Left ventricle myocardium superior (tissue), 1 donor: ENCODE measurements around the gene RICTOR. TPM values are rescaled to one million over a fixed set of nuclear protein-coding genes. Genes with fewer than 3 reads are reported as not detected.
"Not testable (repeated sequence)": the region's sequence is repeated elsewhere in the genome, so short reads cannot be mapped to it uniquely, and the experiment has no call there.

Source experiments
- ATAC-seq: fragments of 200-7000 bp; cut with Tn5 transposase; one replicate; pipeline ENCODE4 v1.9.1; 2020; ENCODE audit warnings: mild to moderate bottlenecking, moderate library complexity
- DNase-seq: peaks from one replicate; pipeline ENCODE4 v3.0.0-alpha.2; 2020
- intact Hi-C: fragments of 100-400 bp; cut with micrococcal nuclease; formaldehyde crosslinking; loops from one replicate; pipeline ENCODE4 v1.11.0; 2022
- total RNA-seq: library from RNA; stranded (reverse); fragmentation: NEBNext Ultra II Directional; extraction: Animal tissue kit (Norgen Biotek cat#: 25700); gene quantifications from one replicate; pipeline ENCODE4 v1.2.1, GENCODE V29; 2021
- donor health status: DM: no; HTN: yes; CAD: no; lungs with severe emphysema.

RICTOR gene
- total RNA-seq, 1 donor from 2014 or later, result 27.5 TPM

GRCh38 chr5:38989974-38990719 is 84.1 kb downstream of the RICTOR start:
- intact Hi-C loops, DNase-seq, ATAC-seq: not testable (repeated sequence)

GRCh38 chr5:38985909-38986452 is 88.2 kb downstream of the RICTOR start:
- ATAC-seq (no peak), DNase-seq (no peak)
- intact Hi-C loops, result no loop called here

DNA sequence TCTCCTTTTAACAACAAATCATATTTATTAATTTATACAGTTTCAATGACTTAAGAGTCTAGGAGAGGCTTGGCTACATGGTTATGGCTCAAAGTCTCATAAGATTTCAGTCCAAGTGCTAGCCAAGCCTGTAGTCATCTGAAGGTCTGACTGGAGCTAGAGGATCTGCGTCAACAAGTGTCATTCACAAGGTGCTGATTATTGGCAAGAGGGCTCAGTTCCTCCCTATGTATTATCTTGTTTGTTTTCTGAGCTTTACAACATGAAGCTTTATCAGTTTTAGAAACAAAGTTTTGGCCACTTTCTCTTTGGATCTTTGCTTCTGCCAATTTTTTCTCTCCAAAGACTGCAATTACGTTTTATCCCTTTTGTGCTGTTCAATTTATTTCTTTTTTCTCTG is 94.7 kb downstream of the RICTOR start:
- intact Hi-C loops, result no loop called here
- DNase-seq (no peak), ATAC-seq (no peak)

GRCh38 chr5:38978036-38978435 is 96.2 kb downstream of the RICTOR start:
- intact Hi-C loops, result no loop called here
- DNase-seq (no peak), ATAC-seq (no peak)

DNA sequence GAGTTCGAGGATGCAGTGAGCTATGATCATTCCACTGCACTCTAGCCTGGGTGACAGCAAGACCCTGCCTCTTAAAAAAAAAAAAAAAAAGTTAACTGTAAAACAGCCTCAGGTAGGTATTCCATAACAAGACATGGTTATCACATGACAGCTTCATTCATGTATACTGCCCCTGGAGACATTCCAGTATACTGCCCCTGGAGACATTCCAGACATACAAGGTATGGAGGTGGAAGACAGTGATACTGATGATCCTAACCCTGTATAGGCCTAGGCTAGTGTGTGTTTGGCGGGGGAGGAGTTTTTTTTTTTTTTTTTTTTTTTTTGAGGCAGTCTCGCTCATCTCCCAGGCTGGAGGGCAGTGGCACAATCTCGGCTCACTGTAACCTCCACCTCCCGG is 105.5 kb downstream of the RICTOR start:
- ATAC-seq, result no peak
- DNase-seq, result no peak
- intact Hi-C loops, result no loop called here

GRCh38 chr5:38961691-38962090 is 112.5 kb downstream of the RICTOR start:
- DNase-seq (no peak), ATAC-seq (no peak)
- intact Hi-C loops, result no loop called here

- DNase-seq, result no peak
- intact Hi-C loops, result no loop called here
- ATAC-seq, result no peak
Observed at GRCh38 chr5:38953426-38954012, 120.7 kb downstream of the RICTOR start.

- intact Hi-C loops, result no loop called here
- no peak for DNase-seq
- no peak for ATAC-seq
Observed at GRCh38 chr5:38948501-38948900, 125.7 kb downstream of the RICTOR start.

GRCh38 chr5:38944282-38944681 is 129.9 kb downstream of the RICTOR start:
- intact Hi-C loops, result no loop called here
- DNase-seq (no peak), ATAC-seq (no peak)

- no peak for DNase-seq
- intact Hi-C loops, result no loop called here
- ATAC-seq, result no peak
Observed at GRCh38 chr5:38941912-38942311, 132.3 kb downstream of the RICTOR start.

GRCh38 chr5:38940230-38940858 is 133.9 kb downstream of the RICTOR start:
- ATAC-seq (no peak), DNase-seq (no peak)
- intact Hi-C loops, result no loop called here

- DNase-seq (no peak), ATAC-seq (no peak)
- intact Hi-C loops, result no loop called here
Observed at GRCh38 chr5:38938973-38939372, 135.2 kb downstream of the RICTOR start.

DNA sequence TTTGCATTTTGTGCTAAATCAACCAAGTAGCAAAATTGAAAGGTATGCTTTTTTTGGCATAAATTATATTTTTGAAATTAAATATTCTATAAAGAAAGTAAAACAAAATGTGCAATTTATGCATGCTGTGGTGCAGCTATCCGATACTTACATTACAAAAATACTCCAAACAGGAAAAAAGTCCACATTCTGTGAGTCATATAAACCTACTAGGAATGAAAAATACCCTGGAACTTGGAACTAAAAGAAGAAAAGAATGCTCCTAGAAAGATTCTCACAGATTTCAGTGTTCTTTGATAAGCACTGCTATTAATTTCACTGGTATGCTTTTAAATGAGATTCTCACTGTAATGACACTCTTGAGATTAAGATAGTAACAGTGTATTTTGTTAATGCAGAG is 135.8 kb downstream of the RICTOR start:
- intact Hi-C loops, result no loop called here
- DNase-seq (no peak), ATAC-seq (no peak)

DNA sequence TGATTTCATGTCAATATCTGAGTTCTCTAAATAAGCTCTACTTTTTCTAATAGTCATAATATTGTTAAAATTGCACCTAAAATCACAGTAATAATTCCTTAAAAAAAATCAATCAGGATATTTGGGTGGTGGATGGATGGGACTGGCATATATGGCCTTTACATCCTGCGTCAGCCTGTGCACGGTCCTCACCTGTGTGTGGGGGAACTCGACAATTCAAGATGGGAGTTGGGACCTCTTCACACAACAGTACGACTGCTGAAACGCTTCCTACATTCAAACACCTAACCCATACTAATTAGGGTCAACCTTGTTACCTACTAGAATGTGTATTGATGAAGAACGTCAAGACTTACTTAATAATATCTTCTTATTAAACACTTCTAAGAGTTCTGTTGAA is 137.9 kb downstream of the RICTOR start:
- no peak for ATAC-seq
- no peak for DNase-seq
- intact Hi-C loops, result no loop called here

GRCh38 chr5:38935437-38935836 is 138.8 kb downstream of the RICTOR start:
- intact Hi-C loops, result no loop called here
- ATAC-seq, result no peak
- DNase-seq, result no peak

- DNase-seq (no peak), ATAC-seq (no peak)
- intact Hi-C loops, result no loop called here
Observed at GRCh38 chr5:38932854-38933408, 141.3 kb downstream of the RICTOR start.

- intact Hi-C loops, result no loop called here
- DNase-seq (no peak), ATAC-seq (no peak)
Observed at GRCh38 chr5:38931731-38932130, 142.5 kb downstream of the RICTOR start.

GRCh38 chr5:38929838-38930237 is 144.4 kb downstream of the RICTOR start:
- ATAC-seq (no peak), DNase-seq (no peak)
- intact Hi-C loops, result loop anchor here (10.0 kb wide), 1 partner anchor 95 kb away; no protein-coding TSS in a partner anchor

GRCh38 chr5:38927470-38927869 is 146.7 kb downstream of the RICTOR start:
- ATAC-seq, result no peak
- DNase-seq, result no peak
- intact Hi-C loops, result loop anchor here (10.0 kb wide), 1 partner anchor 93 kb away; no protein-coding TSS in a partner anchor

GRCh38 chr5:38926121-38926520 is 148.1 kb downstream of the RICTOR start:
- ATAC-seq (no peak), DNase-seq (no peak)
- intact Hi-C loops, result loop anchor here (10.0 kb wide), 1 partner anchor 91 kb away; no protein-coding TSS in a partner anchor
